ENCODE measurements around the gene PER3. TPM values are rescaled to one million over a fixed set of nuclear protein-coding genes. Genes with fewer than 3 reads are reported as not detected.

The PER3 gene
- polyA plus RNA-seq, 2 of the 4 experiments (the other 2 are of a cell fraction), result 1.9 to 3.7 TPM

DNA sequence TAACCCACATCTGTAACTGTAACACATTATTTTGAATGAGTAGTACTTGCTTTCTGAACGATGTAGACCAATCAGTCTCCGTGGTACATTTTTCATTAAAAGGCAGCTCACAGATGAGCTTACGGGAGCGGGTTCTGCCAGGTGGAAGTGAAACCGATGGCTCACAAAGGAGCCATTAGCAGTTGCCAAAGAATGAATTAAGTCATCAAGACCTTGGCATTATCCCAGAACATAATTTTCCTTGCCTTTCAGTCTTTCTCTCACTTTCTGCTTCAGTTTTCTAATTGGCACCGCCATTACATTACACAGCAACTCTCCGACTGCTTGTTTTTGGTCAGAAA is 102.3 kb downstream of the PER3 start:
- 80% methylated on average over 7 of the region's 7 CpGs for WGBS (ENCODE audit: missing lambda C conversion rate)
- Histone ChIP-seq H3K27ac (no peak overlapping the region), H3K4me3 (no peak overlapping the region), H3K4me2 (no peak overlapping the region), H3K4me1 (peaks cover 9% of the 10 kb centered on the region), H3K9me3 (no peaks in the 10 kb centered on the region)
- ATAC-seq, result no peak
- no peak for TF ChIP-seq SMC3 (IDR thresholded peaks at IDR 0.05)
- no peak for TF ChIP-seq BHLHE40 (IDR thresholded peaks at IDR 0.05; ENCODE audit: low read depth, low read length)
- no peak for TF ChIP-seq HOXB5 (CRISPR knock-in tag; IDR thresholded peaks at IDR 0.05)
- no peak for TF ChIP-seq MAZ (IDR thresholded peaks at IDR 0.05; ENCODE audit: borderline replicate concordance, low read depth, low read length)
- ChIA-PET CTCF (interaction anchor here (0.8 to 1.0 kb wide), 2 partner anchors 16 to 218 kb away, joined by 3 to 4 read pairs; no protein-coding TSS in a partner anchor), POLR2A (no interaction called here)
- no peak for FAIRE-seq
- DNase-seq (ENCODE audit: low read depth in 1 of 2, low spot score in 1 of 2), result no peak

DNA sequence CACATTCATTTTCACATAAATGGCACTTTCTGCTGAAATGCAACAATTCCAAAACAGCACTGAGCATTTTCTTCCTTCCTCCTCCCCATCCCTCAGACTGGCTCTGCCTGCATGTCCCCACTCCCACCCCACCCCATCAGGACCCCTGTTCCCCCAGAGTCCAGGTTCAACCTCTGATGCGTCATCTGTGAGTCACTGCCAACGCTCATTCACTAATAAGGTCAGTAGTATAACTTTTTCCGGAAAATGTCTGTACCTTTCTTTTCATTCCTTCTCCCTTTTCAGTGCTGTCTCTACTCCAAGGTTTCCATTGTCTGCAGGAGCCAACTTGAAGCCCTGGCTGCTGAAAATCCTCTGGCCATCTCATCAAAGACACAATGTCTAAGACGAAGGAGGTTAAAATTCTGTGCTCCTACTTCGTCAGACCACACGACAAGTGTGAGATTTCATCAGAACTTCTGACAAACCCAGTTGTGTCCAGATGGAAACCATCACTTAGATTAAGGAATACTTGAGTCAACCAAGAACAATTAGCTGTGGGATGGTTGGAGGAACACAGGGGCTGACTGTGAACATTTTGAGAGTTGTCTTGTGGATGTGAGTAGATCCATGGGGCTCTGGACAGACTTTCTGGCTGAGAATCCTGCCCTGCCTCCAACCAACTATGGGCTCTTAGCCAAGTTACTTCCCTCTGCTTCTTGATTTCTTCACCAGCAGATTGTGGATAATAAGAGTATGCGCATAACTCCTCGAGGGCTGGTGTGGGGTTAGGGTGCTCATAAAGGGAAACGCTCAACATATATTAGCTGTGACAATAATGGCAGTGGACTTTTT is 104.4 kb downstream of the PER3 start:
- peak overlapping the region; percentile 46 for H3K4me2 ChIP-seq
- ChIA-PET POLR2A (no interaction called here), CTCF (interaction anchor here (0.8 to 1.4 kb wide), 3 partner anchors 81 to 220 kb away, joined by 3 to 5 read pairs (median 4); no protein-coding TSS in a partner anchor)
- DNase-seq (ENCODE audit: low read depth in 1 of 2, low spot score in 1 of 2) (no peak), ATAC-seq (no peak), FAIRE-seq (no peak)
- no peaks in the 10 kb centered on the region for H3K9me3 ChIP-seq
- WGBS (ENCODE audit: missing lambda C conversion rate), result 63% methylated on average over 8 of the region's 9 CpGs
- H3K27ac ChIP-seq, result peak overlapping the region in 1 of 2 experiments; percentile 52; a peak in 2 of 6 replicates
- H3K4me3 ChIP-seq, result no peak overlapping the region
- TF ChIP-seq, protein P1, sequence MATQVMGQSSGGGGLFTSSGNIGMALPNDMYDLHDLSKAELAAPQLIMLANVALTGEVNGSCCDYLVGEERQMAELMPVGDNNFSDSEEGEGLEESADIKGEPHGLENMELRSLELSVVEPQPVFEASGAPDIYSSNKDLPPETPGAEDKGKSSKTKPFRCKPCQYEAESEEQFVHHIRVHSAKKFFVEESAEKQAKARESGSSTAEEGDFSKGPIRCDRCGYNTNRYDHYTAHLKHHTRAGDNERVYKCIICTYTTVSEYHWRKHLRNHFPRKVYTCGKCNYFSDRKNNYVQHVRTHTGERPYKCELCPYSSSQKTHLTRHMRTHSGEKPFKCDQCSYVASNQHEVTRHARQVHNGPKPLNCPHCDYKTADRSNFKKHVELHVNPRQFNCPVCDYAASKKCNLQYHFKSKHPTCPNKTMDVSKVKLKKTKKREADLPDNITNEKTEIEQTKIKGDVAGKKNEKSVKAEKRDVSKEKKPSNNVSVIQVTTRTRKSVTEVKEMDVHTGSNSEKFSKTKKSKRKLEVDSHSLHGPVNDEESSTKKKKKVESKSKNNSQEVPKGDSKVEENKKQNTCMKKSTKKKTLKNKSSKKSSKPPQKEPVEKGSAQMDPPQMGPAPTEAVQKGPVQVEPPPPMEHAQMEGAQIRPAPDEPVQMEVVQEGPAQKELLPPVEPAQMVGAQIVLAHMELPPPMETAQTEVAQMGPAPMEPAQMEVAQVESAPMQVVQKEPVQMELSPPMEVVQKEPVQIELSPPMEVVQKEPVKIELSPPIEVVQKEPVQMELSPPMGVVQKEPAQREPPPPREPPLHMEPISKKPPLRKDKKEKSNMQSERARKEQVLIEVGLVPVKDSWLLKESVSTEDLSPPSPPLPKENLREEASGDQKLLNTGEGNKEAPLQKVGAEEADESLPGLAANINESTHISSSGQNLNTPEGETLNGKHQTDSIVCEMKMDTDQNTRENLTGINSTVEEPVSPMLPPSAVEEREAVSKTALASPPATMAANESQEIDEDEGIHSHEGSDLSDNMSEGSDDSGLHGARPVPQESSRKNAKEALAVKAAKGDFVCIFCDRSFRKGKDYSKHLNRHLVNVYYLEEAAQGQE (IDR thresholded peaks at IDR 0.05), result no peak
- TF ChIP-seq ZSCAN20 (CRISPR knock-in tag; IDR thresholded peaks at IDR 0.05), result no peak
- TF ChIP-seq EP300 (IDR thresholded peaks at IDR 0.05), result no peak
- TF ChIP-seq, protein P2, sequence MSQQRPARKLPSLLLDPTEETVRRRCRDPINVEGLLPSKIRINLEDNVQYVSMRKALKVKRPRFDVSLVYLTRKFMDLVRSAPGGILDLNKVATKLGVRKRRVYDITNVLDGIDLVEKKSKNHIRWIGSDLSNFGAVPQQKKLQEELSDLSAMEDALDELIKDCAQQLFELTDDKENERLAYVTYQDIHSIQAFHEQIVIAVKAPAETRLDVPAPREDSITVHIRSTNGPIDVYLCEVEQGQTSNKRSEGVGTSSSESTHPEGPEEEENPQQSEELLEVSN (IDR thresholded peaks at IDR 0.05; ENCODE audit: borderline replicate concordance, low read depth), result no peak
- TF ChIP-seq ZNF302 (CRISPR knock-in tag; IDR thresholded peaks at IDR 0.05), result no peak
- TF ChIP-seq, protein P3, sequence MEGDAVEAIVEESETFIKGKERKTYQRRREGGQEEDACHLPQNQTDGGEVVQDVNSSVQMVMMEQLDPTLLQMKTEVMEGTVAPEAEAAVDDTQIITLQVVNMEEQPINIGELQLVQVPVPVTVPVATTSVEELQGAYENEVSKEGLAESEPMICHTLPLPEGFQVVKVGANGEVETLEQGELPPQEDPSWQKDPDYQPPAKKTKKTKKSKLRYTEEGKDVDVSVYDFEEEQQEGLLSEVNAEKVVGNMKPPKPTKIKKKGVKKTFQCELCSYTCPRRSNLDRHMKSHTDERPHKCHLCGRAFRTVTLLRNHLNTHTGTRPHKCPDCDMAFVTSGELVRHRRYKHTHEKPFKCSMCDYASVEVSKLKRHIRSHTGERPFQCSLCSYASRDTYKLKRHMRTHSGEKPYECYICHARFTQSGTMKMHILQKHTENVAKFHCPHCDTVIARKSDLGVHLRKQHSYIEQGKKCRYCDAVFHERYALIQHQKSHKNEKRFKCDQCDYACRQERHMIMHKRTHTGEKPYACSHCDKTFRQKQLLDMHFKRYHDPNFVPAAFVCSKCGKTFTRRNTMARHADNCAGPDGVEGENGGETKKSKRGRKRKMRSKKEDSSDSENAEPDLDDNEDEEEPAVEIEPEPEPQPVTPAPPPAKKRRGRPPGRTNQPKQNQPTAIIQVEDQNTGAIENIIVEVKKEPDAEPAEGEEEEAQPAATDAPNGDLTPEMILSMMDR (IDR thresholded peaks at IDR 0.05), result no peak
- no peak for TF ChIP-seq POLR2A (IDR thresholded peaks at IDR 0.05; ENCODE audit: low read length)
- TF ChIP-seq RFX5 (IDR thresholded peaks at IDR 0.05), result no peak
- TF ChIP-seq FOXS1 (CRISPR knock-in tag; IDR thresholded peaks at IDR 0.05), result no peak
- TF ChIP-seq RCOR1 (IDR thresholded peaks at IDR 0.05; ENCODE audit: low read depth, low read length), result no peak
- no peak for TF ChIP-seq HOXB13 (CRISPR knock-in tag; IDR thresholded peaks at IDR 0.05; ENCODE audit: low read depth)
- TF ChIP-seq, protein P4, sequence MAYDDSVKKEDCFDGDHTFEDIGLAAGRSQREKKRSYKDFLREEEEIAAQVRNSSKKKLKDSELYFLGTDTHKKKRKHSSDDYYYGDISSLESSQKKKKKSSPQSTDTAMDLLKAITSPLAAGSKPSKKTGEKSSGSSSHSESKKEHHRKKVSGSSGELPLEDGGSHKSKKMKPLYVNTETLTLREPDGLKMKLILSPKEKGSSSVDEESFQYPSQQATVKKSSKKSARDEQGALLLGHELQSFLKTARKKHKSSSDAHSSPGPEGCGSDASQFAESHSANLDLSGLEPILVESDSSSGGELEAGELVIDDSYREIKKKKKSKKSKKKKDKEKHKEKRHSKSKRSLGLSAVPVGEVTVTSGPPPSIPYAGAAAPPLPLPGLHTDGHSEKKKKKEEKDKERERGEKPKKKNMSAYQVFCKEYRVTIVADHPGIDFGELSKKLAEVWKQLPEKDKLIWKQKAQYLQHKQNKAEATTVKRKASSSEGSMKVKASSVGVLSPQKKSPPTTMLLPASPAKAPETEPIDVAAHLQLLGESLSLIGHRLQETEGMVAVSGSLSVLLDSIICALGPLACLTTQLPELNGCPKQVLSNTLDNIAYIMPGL (CRISPR knock-in tag; IDR thresholded peaks at IDR 0.05; ENCODE audit: borderline replicate concordance), result no peak
- no peak for TF ChIP-seq MYC (IDR thresholded peaks at IDR 0.05; ENCODE audit: borderline replicate concordance, low read length)
- TF ChIP-seq CEBPB (IDR thresholded peaks at IDR 0.05), result no peak
- peaks cover 15% of the 10 kb centered on the region for H3K4me1 ChIP-seq
